Measurements from ENCODE around the gene SCN5A. TPM values are rescaled to one million over a fixed set of nuclear protein-coding genes. Genes with fewer than 3 reads are reported as not detected.

SCN5A gene
- total and polyA plus RNA-seq, 4 donors, result 0.01 to 0.14 TPM; not detected in 2

DNA sequence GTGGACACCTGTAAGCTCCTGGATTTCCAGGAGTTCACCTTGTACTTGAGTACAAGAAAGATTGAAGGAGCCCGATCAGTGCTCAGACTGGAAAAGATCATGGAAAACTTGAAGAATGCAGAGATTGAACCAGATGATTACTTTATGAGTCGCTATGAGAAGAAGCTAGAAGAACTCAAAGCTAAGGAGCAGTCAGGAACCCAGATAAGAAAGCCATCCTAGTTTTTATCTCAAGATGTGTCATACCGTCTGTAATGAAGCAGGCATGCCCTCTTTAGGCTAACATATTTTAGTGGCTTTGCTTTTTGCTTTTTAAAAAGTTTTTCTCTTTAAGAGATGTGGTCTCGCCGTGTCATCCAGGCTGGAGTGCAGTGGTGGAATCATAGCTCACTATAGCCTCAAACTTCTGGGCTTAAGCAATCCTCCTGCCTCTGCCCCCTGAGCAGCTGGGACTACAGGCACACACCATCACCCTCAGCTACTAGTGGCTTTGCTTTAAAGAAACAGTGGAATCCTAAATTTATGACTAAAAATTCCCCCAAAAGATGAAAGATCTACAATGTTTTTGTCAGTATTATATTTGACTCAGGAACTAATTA lies 125.2 kb downstream of the SCN5A start (continued):
- TF ChIP-seq REST (IDR thresholded peaks at IDR 0.05) (no peak), RAD21 (IDR thresholded peaks at IDR 0.05) (no peak), RXRA (IDR thresholded peaks at IDR 0.05) (no peak), SP1 (IDR thresholded peaks at IDR 0.05) (no peak), HNF4G (IDR thresholded peaks at IDR 0.05) (no peak), JUND (IDR thresholded peaks at IDR 0.05) (no peak)

GRCh38 chr3:38522002-38522401 lies 127.5 kb downstream of the SCN5A start:
- TF ChIP-seq EGR1 (IDR thresholded peaks at IDR 0.05; ENCODE audit: low read depth in 2 of 2), result no peak
- no peak for TF ChIP-seq GABPA (IDR thresholded peaks at IDR 0.05 in 1 of 2, conservative IDR thresholded peaks at IDR 0.05 in 1 of 2)
- TF ChIP-seq HNF4G (IDR thresholded peaks at IDR 0.05), result no peak
- TF ChIP-seq ZBTB33 (IDR thresholded peaks at IDR 0.05), result no peak
- TF ChIP-seq FOXA1 (IDR thresholded peaks at IDR 0.05), result no peak
- no peak for TF ChIP-seq HNF4A (conservative IDR thresholded peaks at IDR 0.05)
- TF ChIP-seq, protein P1, sequence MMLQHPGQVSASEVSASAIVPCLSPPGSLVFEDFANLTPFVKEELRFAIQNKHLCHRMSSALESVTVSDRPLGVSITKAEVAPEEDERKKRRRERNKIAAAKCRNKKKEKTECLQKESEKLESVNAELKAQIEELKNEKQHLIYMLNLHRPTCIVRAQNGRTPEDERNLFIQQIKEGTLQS (IDR thresholded peaks at IDR 0.05), result no peak
- TF ChIP-seq RXRA (IDR thresholded peaks at IDR 0.05), result no peak
- TF ChIP-seq YY1 (IDR thresholded peaks at IDR 0.05), result no peak
- TF ChIP-seq RAD21 (IDR thresholded peaks at IDR 0.05), result no peak
- TF ChIP-seq SP1 (IDR thresholded peaks at IDR 0.05), result no peak
- no peak for TF ChIP-seq REST (IDR thresholded peaks at IDR 0.05)
- TF ChIP-seq FOXA2 (IDR thresholded peaks at IDR 0.05), result no peak

More at GRCh38 chr3:38522002-38522401, 127.5 kb downstream of the SCN5A start:
- no peak for DNase-seq (ENCODE audit: low spot score)
- WGBS, result 96% methylated on average over 6 of the region's 6 CpGs
- no peak overlapping the region for H3K27ac ChIP-seq (ENCODE audit: low read depth in 1 of 2, low read length in 2 of 2)
- peaks cover 0 to 7% (median 2%) of the 10 kb centered on the region in 4 donors for H3K36me3 ChIP-seq (ENCODE audit: control insufficient read depth in 4 of 4, insufficient read depth in 3 of 4, low read depth in 1 of 4, low read length in 3 of 4)
- no peaks in the 10 kb centered on the region for H3K4me1 ChIP-seq (ENCODE audit: control insufficient read depth in 4 of 4, insufficient read depth in 4 of 4, low read length in 3 of 4)
- no peak overlapping the region for H3K4me3 ChIP-seq (ENCODE audit: low read depth in 1 of 3, low read length in 3 of 3)
- no peak overlapping the region for H3K9ac ChIP-seq (ENCODE audit: low read depth in 1 of 2, low read length in 2 of 2)
- H3K9me3 ChIP-seq (ENCODE audit: control insufficient read depth in 4 of 4, low read length in 3 of 4), result no peaks in the 10 kb centered on the region
- H3K27me3 ChIP-seq (ENCODE audit: control insufficient read depth in 4 of 4, insufficient read depth in 4 of 4, low read length in 3 of 4), result no peaks in the 10 kb centered on the region

All from liver (tissue), 9 donors.